ENCODE data around the gene CDH10. TPM values are rescaled to one million over a fixed set of nuclear protein-coding genes. Genes with fewer than 3 reads are reported as not detected.

CDH10 gene
- total RNA-seq, 1 donor from 2014 or later, result 15.8 TPM

GRCh38 chr5:24510523-24510988, 134.2 kb downstream of the CDH10 start:
- no peaks in the 10 kb centered on the region for H3K36me3 Mint-ChIP-seq (ENCODE audit: low read depth, unreplicated experiment)
- TF ChIP-seq CTCF (IDR thresholded peaks at IDR 0.05; ENCODE audit: unreplicated experiment), result no peak

GRCh38 chr5:24509943-24510342, 134.8 kb downstream of the CDH10 start:
- Mint-ChIP-seq H3K27me3 (ENCODE audit: unreplicated experiment) (peaks cover 3% of the 10 kb centered on the region), H3K4me1 (ENCODE audit: unreplicated experiment) (no peaks in the 10 kb centered on the region), H3K9me3 (ENCODE audit: unreplicated experiment) (no peaks in the 10 kb centered on the region), H3K27ac (ENCODE audit: unreplicated experiment) (no peak overlapping the region), H3K4me3 (ENCODE audit: unreplicated experiment) (no peak overlapping the region), H3K36me3 (ENCODE audit: low read depth, unreplicated experiment) (no peaks in the 10 kb centered on the region)
- DNase-seq (ENCODE audit: low spot score), result no peak
- TF ChIP-seq CTCF (IDR thresholded peaks at IDR 0.05; ENCODE audit: unreplicated experiment), result no peak

More at GRCh38 chr5:24510523-24510988, 134.2 kb downstream of the CDH10 start:
- Mint-ChIP-seq H3K27ac (ENCODE audit: unreplicated experiment) (no peak overlapping the region), H3K4me3 (ENCODE audit: unreplicated experiment) (no peak overlapping the region), H3K27me3 (ENCODE audit: unreplicated experiment) (peaks cover 3% of the 10 kb centered on the region), H3K4me1 (ENCODE audit: unreplicated experiment) (no peaks in the 10 kb centered on the region), H3K9me3 (ENCODE audit: unreplicated experiment) (no peaks in the 10 kb centered on the region)
- no peak for DNase-seq (ENCODE audit: low spot score)

- no peaks in the 10 kb centered on the region for H3K4me1 Mint-ChIP-seq (ENCODE audit: unreplicated experiment)
- no peaks in the 10 kb centered on the region for H3K27me3 Mint-ChIP-seq (ENCODE audit: unreplicated experiment)
- no peaks in the 10 kb centered on the region for H3K9me3 Mint-ChIP-seq (ENCODE audit: unreplicated experiment)
- H3K36me3 Mint-ChIP-seq (ENCODE audit: low read depth, unreplicated experiment), result no peaks in the 10 kb centered on the region
- no peak for TF ChIP-seq CTCF (IDR thresholded peaks at IDR 0.05; ENCODE audit: unreplicated experiment)
- no peak overlapping the region for H3K4me3 Mint-ChIP-seq (ENCODE audit: unreplicated experiment)
- no peak overlapping the region for H3K27ac Mint-ChIP-seq (ENCODE audit: unreplicated experiment)
- DNase-seq (ENCODE audit: low spot score), result no peak
Measured at GRCh38 chr5:24505258-24505657, 139.5 kb downstream of the CDH10 start.

GRCh38 chr5:24497591-24498157, 147.1 kb downstream of the CDH10 start:
- no peak for TF ChIP-seq CTCF (IDR thresholded peaks at IDR 0.05; ENCODE audit: unreplicated experiment)
- no peaks in the 10 kb centered on the region for H3K9me3 Mint-ChIP-seq (ENCODE audit: unreplicated experiment)
- H3K36me3 Mint-ChIP-seq (ENCODE audit: low read depth, unreplicated experiment), result no peaks in the 10 kb centered on the region
- DNase-seq (ENCODE audit: low spot score), result no peak
- no peak overlapping the region for H3K27ac Mint-ChIP-seq (ENCODE audit: unreplicated experiment)
- H3K4me1 Mint-ChIP-seq (ENCODE audit: unreplicated experiment), result no peaks in the 10 kb centered on the region
- no peak overlapping the region for H3K4me3 Mint-ChIP-seq (ENCODE audit: unreplicated experiment)
- no peaks in the 10 kb centered on the region for H3K27me3 Mint-ChIP-seq (ENCODE audit: unreplicated experiment)

GRCh38 chr5:24497145-24497544, 147.6 kb downstream of the CDH10 start:
- no peaks in the 10 kb centered on the region for H3K9me3 Mint-ChIP-seq (ENCODE audit: unreplicated experiment)
- no peak for DNase-seq (ENCODE audit: low spot score)
- H3K4me3 Mint-ChIP-seq (ENCODE audit: unreplicated experiment), result no peak overlapping the region
- H3K4me1 Mint-ChIP-seq (ENCODE audit: unreplicated experiment), result no peaks in the 10 kb centered on the region
- no peak overlapping the region for H3K27ac Mint-ChIP-seq (ENCODE audit: unreplicated experiment)
- no peak for TF ChIP-seq CTCF (IDR thresholded peaks at IDR 0.05; ENCODE audit: unreplicated experiment)
- no peaks in the 10 kb centered on the region for H3K27me3 Mint-ChIP-seq (ENCODE audit: unreplicated experiment)
- no peaks in the 10 kb centered on the region for H3K36me3 Mint-ChIP-seq (ENCODE audit: low read depth, unreplicated experiment)
